ENCODE measurements around the gene TUBGCP3.

The TUBGCP3 gene

GRCh38 chr13:112450904-112451240, 137.1 kb downstream of the TUBGCP3 start:
- no peaks in the 10 kb centered on the region for H3K9me2 ChIP-seq (replicated peaks; ENCODE audit: control insufficient read depth, low read length)
- no peak overlapping the region for H3K27ac ChIP-seq (ENCODE audit: low read depth, low read length)
- H3K27me3 ChIP-seq (ENCODE audit: control insufficient read depth, low read length) = no peaks in the 10 kb centered on the region
- no peaks in the 10 kb centered on the region for H3F3A ChIP-seq (ENCODE audit: control insufficient read depth, insufficient read depth)
- H4K20me1 ChIP-seq (ENCODE audit: control insufficient read depth, insufficient read depth, low read depth, low read length) = no peaks in the 10 kb centered on the region
- no peak overlapping the region for H3K4me2 ChIP-seq (ENCODE audit: low read length)
- H3K79me2 ChIP-seq (ENCODE audit: control insufficient read depth, low read length) = no peaks in the 10 kb centered on the region
- H3K4me1 ChIP-seq (ENCODE audit: control insufficient read depth, low read length) = no peaks in the 10 kb centered on the region
- no peak overlapping the region for H3K4me3 ChIP-seq (ENCODE audit: low read length)
- TF ChIP-seq EZH2phosphoT487 (IDR thresholded peaks at IDR 0.05; ENCODE audit: borderline replicate concordance, low read length) (no peak), CTCF (IDR thresholded peaks at IDR 0.05; ENCODE audit: low read depth, low read length, poor library complexity, severe bottlenecking) (no peak)
- H3K9me3 ChIP-seq (ENCODE audit: control insufficient read depth, insufficient read depth, low read length) = no peaks in the 10 kb centered on the region
- no peaks in the 10 kb centered on the region for H3K36me3 ChIP-seq (ENCODE audit: control insufficient read depth, low read length)

GRCh38 chr13:112450118-112450903, 137.6 kb downstream of the TUBGCP3 start:
- no peaks in the 10 kb centered on the region for H3F3A ChIP-seq (ENCODE audit: control insufficient read depth, insufficient read depth)
- no peaks in the 10 kb centered on the region for H3K4me1 ChIP-seq (ENCODE audit: control insufficient read depth, low read length)
- no peaks in the 10 kb centered on the region for H3K27me3 ChIP-seq (ENCODE audit: control insufficient read depth, low read length)
- H3K27ac ChIP-seq (ENCODE audit: low read depth, low read length) = no peak overlapping the region
- no peak overlapping the region for H3K4me3 ChIP-seq (ENCODE audit: low read length)
- no peaks in the 10 kb centered on the region for H4K20me1 ChIP-seq (ENCODE audit: control insufficient read depth, insufficient read depth, low read depth, low read length)
- no peaks in the 10 kb centered on the region for H3K9me2 ChIP-seq (replicated peaks; ENCODE audit: control insufficient read depth, low read length)
- TF ChIP-seq EZH2phosphoT487 (IDR thresholded peaks at IDR 0.05; ENCODE audit: borderline replicate concordance, low read length) (no peak), CTCF (IDR thresholded peaks at IDR 0.05; ENCODE audit: low read depth, low read length, poor library complexity, severe bottlenecking) (no peak)
- H3K9me3 ChIP-seq (ENCODE audit: control insufficient read depth, insufficient read depth, low read length) = no peaks in the 10 kb centered on the region
- H3K79me2 ChIP-seq (ENCODE audit: control insufficient read depth, low read length) = no peaks in the 10 kb centered on the region
- no peak overlapping the region for H3K4me2 ChIP-seq (ENCODE audit: low read length)
- no peaks in the 10 kb centered on the region for H3K36me3 ChIP-seq (ENCODE audit: control insufficient read depth, low read length)

GRCh38 chr13:112449545-112449930, 138.4 kb downstream of the TUBGCP3 start:
- H3K9me3 ChIP-seq (ENCODE audit: control insufficient read depth, insufficient read depth, low read length) = no peaks in the 10 kb centered on the region
- no peaks in the 10 kb centered on the region for H3K36me3 ChIP-seq (ENCODE audit: control insufficient read depth, low read length)
- no peaks in the 10 kb centered on the region for H3F3A ChIP-seq (ENCODE audit: control insufficient read depth, insufficient read depth)
- TF ChIP-seq CTCF (IDR thresholded peaks at IDR 0.05; ENCODE audit: low read depth, low read length, poor library complexity, severe bottlenecking) = no peak
- TF ChIP-seq EZH2phosphoT487 (IDR thresholded peaks at IDR 0.05; ENCODE audit: borderline replicate concordance, low read length) = no peak
- no peaks in the 10 kb centered on the region for H3K9me2 ChIP-seq (replicated peaks; ENCODE audit: control insufficient read depth, low read length)
- H3K4me3 ChIP-seq (ENCODE audit: low read length) = no peak overlapping the region
- H3K79me2 ChIP-seq (ENCODE audit: control insufficient read depth, low read length) = no peaks in the 10 kb centered on the region
- no peak overlapping the region for H3K4me2 ChIP-seq (ENCODE audit: low read length)
- H3K27ac ChIP-seq (ENCODE audit: low read depth, low read length) = no peak overlapping the region
- H3K4me1 ChIP-seq (ENCODE audit: control insufficient read depth, low read length) = no peaks in the 10 kb centered on the region
- no peaks in the 10 kb centered on the region for H4K20me1 ChIP-seq (ENCODE audit: control insufficient read depth, insufficient read depth, low read depth, low read length)
- no peaks in the 10 kb centered on the region for H3K27me3 ChIP-seq (ENCODE audit: control insufficient read depth, low read length)

All from DOHH2 (cell line).